IMR-90 (cell line): ENCODE results near the gene SLC25A6. TPM values are rescaled to one million over a fixed set of nuclear protein-coding genes. Genes with fewer than 3 reads are reported as not detected.

Experiments used
- ATAC-seq: fragments of 200-7000 bp; cut with Tn5 transposase; 2 replicates; pipeline ENCODE4 v1.9.1; 2020; ENCODE audit warnings: low read depth, mild to moderate bottlenecking, moderate library complexity
- BruUV-seq: library from RNA; stranded (reverse); fragments of 400-500 nt; replicated peaks from 2 replicates; lab custom pipeline; 2021; lab: Mats Ljungman, UMichigan
- CTCF ChIA-PET: fragments of 300-600 bp; formaldehyde crosslinking; extraction: SDS; loops from one replicate; lab custom pipeline; 2021; ENCODE audit warnings: antibody characterized with exemption; lab: Yijun Ruan, JAX
- POLR2A ChIA-PET: fragments of 300-600 bp; sonication (Branson Sonifier 250); formaldehyde crosslinking; loops from one replicate; lab custom pipeline; 2022; ENCODE audit warnings: antibody characterized with exemption; ENCODE audit not compliant: unreplicated experiment; lab: Charles Lee
- DNase-seq: peaks from one replicate; pipeline ENCODE4 v3.0.0; 2013
- H2AFZ ChIP-seq: replicated peaks from 2 replicates; pipeline ENCODE3; 2013; ENCODE audit warnings: low read length, mild to moderate bottlenecking; ENCODE audit not compliant: poor library complexity
- H2AK5ac ChIP-seq: 2 replicates; pipeline ENCODE4 v1.6.1; 2013; ENCODE audit warnings: low read depth, low read length, inconsistent platforms
- H2AK9ac ChIP-seq: replicated peaks from 2 replicates; pipeline ENCODE3; 2013; ENCODE audit warnings: mild to moderate bottlenecking, low read depth, low read length, moderate library complexity; ENCODE audit not compliant: poor library complexity
- H2BK120ac ChIP-seq: 2 replicates; pipeline ENCODE4 v1.6.1; 2013; ENCODE audit warnings: low read depth, low read length, inconsistent platforms
- H2BK15ac ChIP-seq: 3 replicates; pipeline ENCODE4 v1.6.1; 2013; ENCODE audit warnings: low read depth, low read length, inconsistent platforms
- H2BK20ac ChIP-seq: 2 replicates; pipeline ENCODE4 v1.6.1; 2013; ENCODE audit warnings: low read depth, mild to moderate bottlenecking, inconsistent platforms, low read length, moderate library complexity
- H2BK5ac ChIP-seq: 2 replicates; pipeline ENCODE4 v1.6.1; 2013; ENCODE audit warnings: mild to moderate bottlenecking, low read depth, low read length, inconsistent platforms; ENCODE audit not compliant: poor library complexity, severe bottlenecking
- H3K14ac ChIP-seq: replicated peaks from 2 replicates; pipeline ENCODE4 v1.6.1; 2013; ENCODE audit warnings: low read depth, low read length, inconsistent platforms
- H3K18ac ChIP-seq: 2 replicates; pipeline ENCODE4 v1.6.1; 2013; ENCODE audit warnings: low read depth, low read length, control low read depth
- H3K23ac ChIP-seq: 2 replicates; pipeline ENCODE4 v1.6.1; 2013; ENCODE audit warnings: low read depth, low read length, inconsistent platforms
- H3K27ac ChIP-seq: 2 replicates; pipeline ENCODE4 v1.5.1; 2013; ENCODE audit warnings: mild to moderate bottlenecking, control low read depth, low read length; ENCODE audit not compliant: insufficient read depth
- H3K27me3 ChIP-seq: 2 replicates; pipeline ENCODE4 v1.6.1; 2013; ENCODE audit warnings: low read length; ENCODE audit not compliant: control insufficient read depth, insufficient read depth
- H3K36me3 ChIP-seq: 2 replicates; pipeline ENCODE4 v1.6.1; 2013; ENCODE audit warnings: low read length, mixed read lengths; ENCODE audit not compliant: control insufficient read depth, insufficient read depth
- H3K4ac ChIP-seq: 2 replicates; pipeline ENCODE4 v1.6.1; 2013; ENCODE audit warnings: low read depth, low read length, inconsistent platforms
- H3K4me1 ChIP-seq: 2 replicates; pipeline ENCODE4 v1.6.1; 2013; ENCODE audit warnings: low read length, mixed read lengths; ENCODE audit not compliant: control insufficient read depth, insufficient read depth
- H3K4me2 ChIP-seq: 2 replicates; pipeline ENCODE4 v1.6.1; 2013; ENCODE audit warnings: low read depth, mild to moderate bottlenecking, control low read depth, low read length, moderate library complexity
- H3K4me3 ChIP-seq: 2 replicates; pipeline ENCODE4 v1.5.1; 2013; ENCODE audit warnings: low read depth, mild to moderate bottlenecking, control low read depth, low read length, moderate library complexity; ENCODE audit not compliant: insufficient read depth
- H3K56ac ChIP-seq: 2 replicates; pipeline ENCODE4 v1.6.1; 2013; ENCODE audit warnings: low read length, inconsistent platforms; ENCODE audit not compliant: insufficient read depth; ENCODE audit errors: extremely low read depth
- H3K79me1 ChIP-seq, 2 experiments: 2 replicates each; pipeline ENCODE4 v1.6.1; 2013; ENCODE audit warnings: low read length in 2 of 2, inconsistent platforms in 1 of 2, low read depth in 1 of 2
- H3K9ac ChIP-seq: 2 replicates; pipeline ENCODE4 v1.6.1; 2013; ENCODE audit warnings: low read depth, low read length, control low read depth
- H3K9me1 ChIP-seq: 2 replicates; pipeline ENCODE4 v1.6.1; 2013; ENCODE audit warnings: low read length, inconsistent platforms; ENCODE audit not compliant: insufficient read depth
- H3K9me3 ChIP-seq: 2 replicates; pipeline ENCODE4 v1.6.1; 2013; ENCODE audit warnings: low read length; ENCODE audit not compliant: control insufficient read depth, insufficient read depth
- H4K20me1 ChIP-seq: 2 replicates; pipeline ENCODE4 v1.6.1; 2013; ENCODE audit warnings: low read length, inconsistent platforms; ENCODE audit not compliant: insufficient read depth
- H4K5ac ChIP-seq: 2 replicates; pipeline ENCODE4 v1.6.1; 2013; ENCODE audit warnings: mild to moderate bottlenecking, low read depth, low read length, control low read depth
- H4K8ac ChIP-seq, 2 experiments: 2 replicates each; pipeline ENCODE4 v1.6.1; 2013; ENCODE audit warnings: low read depth in 2 of 2, low read length in 2 of 2, control low read depth in 1 of 2, inconsistent platforms in 1 of 2
- H4K91ac ChIP-seq: 2 replicates; pipeline ENCODE4 v1.6.1; 2013; ENCODE audit warnings: low read depth, low read length, inconsistent platforms; ENCODE audit not compliant: insufficient read depth
- BHLHE40 ChIP-seq: fragments of 150-350 bp; IDR thresholded peaks from 2 replicates; pipeline ENCODE4 v1.6.1; 2016; ENCODE audit warnings: mild to moderate bottlenecking, low read depth, low read length
- MXI1 ChIP-seq: IDR thresholded peaks from 2 replicates; pipeline ENCODE4 v1.6.1; 2012; ENCODE audit warnings: low read depth, mild to moderate bottlenecking, low read length, moderate library complexity, borderline replicate concordance
- NFE2L2 ChIP-seq: fragments of 150-350 bp; IDR thresholded peaks from 2 replicates; pipeline ENCODE4 v1.6.1; 2016; ENCODE audit warnings: low read depth, mild to moderate bottlenecking, low read length
- RCOR1 ChIP-seq: IDR thresholded peaks from 2 replicates; pipeline ENCODE4 v1.6.1; 2012; ENCODE audit warnings: mild to moderate bottlenecking, low read length, improper control_type of control experiment; ENCODE audit not compliant: insufficient replicate concordance
- WGBS, 2 experiments: methylation state at CpG; one replicate each; pipeline versions ENCODE4 v1.1.5 to v1.1.7; 2013; ENCODE audit warnings: missing lambda C conversion rate in 2 of 2; ENCODE audit not compliant: insufficient read length in 1 of 2; ENCODE audit errors: extremely low coverage in 2 of 2; 5-methylcytosine and 5-hydroxymethylcytosine counted together
- dilution Hi-C: fragments of 300-500 bp; cut with HindIII; formaldehyde crosslinking; loops from one replicate; pipeline ENCODE4 v1.14.3; 2018; ENCODE audit warnings: low sequenced_read_pairs; ENCODE audit not compliant: unreplicated experiment
- in situ Hi-C: fragments of 300-500 bp; cut with MboI; formaldehyde crosslinking; loops from 3 replicates; pipeline ENCODE4 v1.14.3; 2019; ENCODE audit warnings: low sequenced_read_pairs, inconsistent platforms, mixed read lengths
- intact Hi-C: fragments of 100-400 bp; cut with micrococcal nuclease; formaldehyde crosslinking; loops from 2 replicates; pipeline ENCODE4 v1.10.0; 2022
- polyA plus RNA-seq, 3 experiments: library from polyadenylated mRNA; depleted of rRNA; stranded (reverse); fragments of >200 nt; gene quantifications; 2 replicates each; pipeline ENCODE4 v1.2.3, GENCODE V29; 2012; ENCODE audit warnings: low replicate concordance in 1 of 3
- total RNA-seq: library from RNA; depleted of rRNA; stranded (reverse); fragments of >200 nt; gene quantifications from 2 replicates; pipeline ENCODE4 v1.2.3, GENCODE V29; 2012

The SLC25A6 gene
- total and polyA plus RNA-seq, 2 of the 4 experiments (the other 2 are of a cell fraction) = 166 to 565 TPM

DNA sequence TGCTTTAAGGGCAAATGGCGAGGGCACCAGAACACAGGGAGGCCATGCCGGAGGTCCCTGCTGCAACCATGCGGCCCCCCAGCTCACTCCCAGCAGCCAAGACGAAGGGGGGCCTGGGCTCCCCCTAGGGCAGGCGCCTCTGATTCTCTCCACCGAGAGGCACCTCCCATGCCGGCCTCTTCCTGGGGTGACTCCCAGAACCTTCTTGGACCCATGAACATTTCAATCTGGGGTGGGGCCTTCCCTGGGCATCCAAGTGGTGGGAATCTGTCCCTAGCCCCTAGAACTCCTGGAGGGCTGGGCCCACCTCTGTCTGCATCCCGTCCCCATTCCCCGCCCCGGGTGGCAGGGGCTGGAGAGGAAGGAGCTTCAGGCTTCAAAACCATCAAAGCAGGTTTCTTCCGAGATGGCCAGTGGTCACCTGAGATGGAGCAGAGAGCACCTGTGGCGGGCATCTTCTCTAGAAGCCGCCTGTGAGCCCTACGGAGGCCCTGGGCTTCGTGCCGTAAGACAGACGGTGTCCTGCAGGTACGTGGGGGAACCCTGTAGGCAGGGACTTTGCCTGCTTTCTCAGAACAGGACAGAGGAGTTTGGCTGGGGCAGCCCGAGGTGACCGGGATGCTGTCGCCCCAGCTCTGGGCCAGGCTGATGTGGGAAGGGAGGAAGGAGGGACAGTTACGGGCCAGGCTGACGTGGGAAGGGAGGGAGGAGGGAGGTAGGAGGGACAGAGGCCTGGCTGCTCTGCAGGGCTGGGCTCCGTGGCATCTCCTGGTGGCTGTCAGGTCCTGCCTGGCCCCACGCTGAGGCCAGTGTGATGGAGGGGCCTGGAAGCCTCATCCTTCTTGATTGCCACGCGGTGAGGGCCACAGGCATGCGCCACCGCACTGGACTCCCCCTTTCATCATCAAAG lies 6.8 kb upstream of the SLC25A6 start:
- no TSS peak for BruUV-seq
- Histone ChIP-seq H3K18ac (no peak overlapping the region), H3K4me2 (no peak overlapping the region), H4K91ac (no peak overlapping the region), H3K4me1 (no peaks in the 10 kb centered on the region; the same call in 1 of the 2 replicates), H3K27ac (no peak overlapping the region), H3K36me3 (peaks cover 20% of the 10 kb centered on the region), H2BK5ac (no peak overlapping the region), H3K9me1 (no peaks in the 10 kb centered on the region), H2AK5ac (no peak overlapping the region), H4K8ac (no peak overlapping the region), H3K14ac (no peak overlapping the region), H3K4ac (no peak overlapping the region), H3K56ac (no peak overlapping the region), H3K9ac (no peak overlapping the region), H2BK20ac (no peak overlapping the region), H2BK15ac (no peak overlapping the region), H3K27me3 (no peaks in the 10 kb centered on the region), H2AFZ (no peak overlapping the region), H4K20me1 (no peaks in the 10 kb centered on the region), H3K4me3 (no peak overlapping the region), H2AK9ac (peak overlapping the region; percentile 23), H3K23ac (no peak overlapping the region), H3K79me1 (peaks cover 9 to 13% of the 10 kb centered on the region in 2 experiments; a peak in 3 of 4 replicates), H3K9me3 (no peaks in the 10 kb centered on the region), H2BK120ac (no peak overlapping the region), H4K5ac (no peak overlapping the region)
- in situ Hi-C loops = no loop called here
- dilution Hi-C loops = no loop called here
- CTCF ChIA-PET = no interaction called here
- WGBS, 2 experiments = 76% methylated on average over 4 of the region's 29 CpGs; no CpG with 5 or more reads in 1 of the 2 experiments
- intact Hi-C loops = loop anchor here (10.0 kb wide), 1 partner anchor 46 kb away; no protein-coding TSS in a partner anchor
- POLR2A ChIA-PET = no interaction called here
- TF ChIP-seq NFE2L2 (no peak), RCOR1 (no peak), BHLHE40 (no peak), MXI1 (no peak)
- ATAC-seq = peak; percentile 36
- peak; percentile 16 for DNase-seq
